Left colon (tissue), 2 donors: ENCODE measurements around the gene TMEM54. TPM values are rescaled to one million over a fixed set of nuclear protein-coding genes. Genes with fewer than 3 reads are reported as not detected.

Experiments
- ATAC-seq: fragments of 200-7000 bp; cut with Tn5 transposase; one replicate; pipeline ENCODE4 v1.9.1; 2020; ENCODE audit warnings: mild to moderate bottlenecking, moderate library complexity
- DNase-seq, 2 donors: peaks; one replicate each; pipeline ENCODE4 v3.0.0-alpha.2; 2020
- intact Hi-C, 2 donors: fragments of 100-400 bp; cut with DNase I in 1 of 2; cut with micrococcal nuclease in 1 of 2; formaldehyde crosslinking; loops; one replicate each; pipeline versions ENCODE4 v1.11.2 to v1.14.0; 2022; cut with DNase I, micrococcal nuclease
- total RNA-seq, 2 donors: library from RNA; stranded (reverse); fragmentation: NEBNext Ultra II Directional; extraction: Animal tissue kit (Norgen Biotek cat#: 25700); gene quantifications; one replicate each; pipeline ENCODE4 v1.2.1, GENCODE V29; 2021
- donor health status: DM: no; HTN: no; CAD: no.
- donor health status: DM: yes; HTN: yes; CAD: no.

Gene TMEM54
- total RNA-seq, 2 donors from 2014 or later = 739 to 855 TPM

DNA sequence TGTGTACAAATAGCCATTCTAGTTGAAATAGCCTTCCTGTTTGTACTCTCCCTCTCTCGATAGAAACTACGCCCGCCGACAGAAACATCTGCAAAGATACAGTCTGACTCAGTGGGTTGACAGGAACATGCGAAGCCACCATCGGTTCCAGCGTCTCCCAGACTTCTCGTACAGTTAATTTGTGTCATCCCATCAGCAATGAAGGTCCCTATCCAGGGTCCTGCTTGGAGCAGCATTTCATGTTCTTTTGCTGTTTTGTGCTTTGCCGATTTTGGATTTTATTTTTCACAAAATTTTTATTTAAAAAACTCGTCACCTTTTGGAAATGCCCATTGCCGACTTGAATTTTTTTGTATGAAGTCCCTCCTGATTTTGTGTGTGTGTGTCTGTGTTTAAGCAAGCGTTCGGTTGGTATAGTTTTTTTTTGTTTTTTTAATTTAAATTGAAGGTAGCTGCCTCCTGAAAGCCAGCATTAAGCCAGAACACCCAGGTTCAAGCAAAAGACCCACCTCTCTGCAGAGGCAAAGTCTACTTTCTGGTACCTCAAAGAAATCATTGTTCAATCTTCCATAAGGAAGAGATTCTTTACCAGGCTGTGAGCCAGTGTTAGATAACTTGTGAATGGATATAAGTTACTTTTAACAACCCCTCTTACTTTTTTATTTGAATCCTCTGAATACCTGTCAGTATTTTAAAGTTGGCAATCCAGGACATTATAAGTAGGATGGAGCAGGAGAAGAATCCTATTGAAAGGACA lies 45.1 kb downstream of the TMEM54 start:
- ATAC-seq (peak; percentile 97), DNase-seq (no peak)
- intact Hi-C loops = no loop called here

DNA sequence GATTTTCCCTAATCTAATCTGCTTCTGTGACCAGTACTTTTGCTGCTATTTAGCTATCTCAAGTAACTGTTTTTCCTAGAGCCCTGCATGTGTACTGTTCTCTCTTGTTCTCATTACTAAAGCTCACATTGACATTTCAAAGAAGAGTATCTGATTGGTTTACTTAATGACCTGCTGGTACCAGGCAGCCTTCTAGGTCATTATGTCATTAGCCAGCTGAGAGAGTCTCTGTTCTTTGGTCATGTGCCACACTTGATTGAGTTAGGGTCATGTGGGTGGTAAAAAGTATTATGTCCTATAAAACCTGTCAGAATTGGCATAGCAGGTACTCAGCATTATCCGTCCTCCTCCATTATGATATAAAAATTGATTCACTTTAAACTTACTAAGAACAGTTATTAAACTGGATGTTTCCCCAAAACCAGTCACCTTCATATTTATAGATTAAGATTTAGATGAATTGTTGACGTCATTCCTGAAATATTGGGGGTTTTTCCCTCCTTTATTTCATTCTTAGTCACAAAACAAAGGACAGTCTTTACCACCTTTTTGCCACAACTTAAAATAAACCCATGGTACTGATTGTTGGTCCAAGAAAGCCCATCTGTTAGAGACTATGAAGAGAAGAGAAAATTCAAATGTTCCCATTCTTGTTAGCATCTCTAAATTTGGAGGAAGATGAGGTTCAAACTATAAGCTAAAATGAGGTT lies 52.7 kb downstream of the TMEM54 start:
- DNase-seq (no peak), ATAC-seq (no peak)
- intact Hi-C loops = no loop called here

Other genes with a start within 250 kb of the TMEM54 start
- gene SYNC, start 198.6 kb downstream of the TMEM54 start, total RNA-seq = 10 to 100 TPM; 16.4 to 20.3 TPM
- 10 to 100 TPM; 41.7 to 88.3 TPM for gene YARS1, start 84.0 kb downstream of the TMEM54 start, total RNA-seq
- gene S100PBP, start 83.7 kb downstream of the TMEM54 start, total RNA-seq = 10 to 100 TPM; 29.1 to 29.5 TPM
- under 1 TPM; 0.22 to 0.85 TPM for gene FNDC5, start 30.5 kb downstream of the TMEM54 start, total RNA-seq
- 1 to 10 TPM; 1.5 to 1.9 TPM for gene HPCA, start 14.9 kb downstream of the TMEM54 start, total RNA-seq
- 10 to 100 TPM; 64.1 to 77.3 TPM for gene RNF19B, start 63.4 kb upstream of the TMEM54 start, total RNA-seq
- 100 to 1,000 TPM; 173 to 222 TPM for gene AK2, start 135.5 kb upstream of the TMEM54 start, total RNA-seq
- gene AZIN2, start 179.8 kb upstream of the TMEM54 start, total RNA-seq = 10 to 100 TPM; 10.1 to 22.7 TPM